WERI-Rb-1 (cell line): Measurements from ENCODE around the gene RPL12.

Experiments used
- DNase-seq: peaks from one replicate; pipeline ENCODE4 v3.0.0-alpha.2; 2020
- H3K27ac ChIP-seq: fragments of 250-450 bp; sonication (Bioruptor Pico); 2 replicates; pipeline ENCODE4 v1.5.1; 2020; ENCODE audit warnings: mild to moderate bottlenecking, moderate library complexity
- H3K27me3 ChIP-seq: fragments of 250-450 bp; sonication (Bioruptor Pico); 2 replicates; pipeline ENCODE4 v1.5.1; 2021; ENCODE audit warnings: mild to moderate bottlenecking, low read depth, moderate library complexity; ENCODE audit not compliant: insufficient read depth, severe bottlenecking
- H3K36me3 ChIP-seq: fragments of 250-450 bp; sonication (Bioruptor Pico); 2 replicates; pipeline ENCODE4 v1.5.1; 2020; ENCODE audit warnings: mild to moderate bottlenecking, moderate library complexity
- H3K4me3 ChIP-seq: 2 replicates; pipeline ENCODE4 v1.5.1; 2011; ENCODE audit warnings: low read depth, mild to moderate bottlenecking, control low read depth, low read length
- H3K9me3 ChIP-seq: fragments of 250-450 bp; sonication (Bioruptor Pico); 2 replicates; pipeline ENCODE4 v1.5.1; 2021; ENCODE audit warnings: mild to moderate bottlenecking, moderate library complexity; ENCODE audit not compliant: severe bottlenecking
- TF ChIP-seq, protein P1 (sequence below): IDR thresholded peaks from 2 replicates; pipeline ENCODE4 v1.5.1; 2011; ENCODE audit warnings: low read depth, mild to moderate bottlenecking, control low read depth, inconsistent platforms, low read length

The RPL12 gene

DNA sequence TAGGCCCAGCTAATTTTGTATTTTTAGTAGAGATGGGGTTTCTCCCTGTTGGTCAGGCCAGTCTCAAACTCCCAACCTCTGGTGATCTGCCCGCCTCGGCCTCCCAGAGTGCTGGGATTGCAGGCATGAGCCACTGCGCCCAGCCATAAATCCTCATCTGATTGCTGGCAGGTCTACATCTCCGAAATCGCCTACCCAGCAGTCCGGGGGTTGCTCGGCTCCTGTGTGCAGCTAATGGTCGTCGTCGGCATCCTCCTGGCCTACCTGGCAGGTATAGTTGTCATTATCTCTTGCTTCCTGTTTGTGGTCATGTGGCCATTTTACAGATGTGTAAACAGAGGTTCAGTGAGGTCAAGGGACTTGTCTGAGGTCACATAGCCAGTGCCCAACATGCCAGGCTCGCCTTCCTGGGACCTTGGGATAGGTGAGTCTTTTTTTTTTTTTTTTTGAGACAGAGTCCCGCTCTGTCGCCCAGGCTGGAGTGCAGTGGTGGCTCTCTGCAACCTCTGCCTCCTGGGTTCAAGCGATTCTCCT lies 51.4 kb downstream of the RPL12 start:
- Histone ChIP-seq H3K27ac (no peak overlapping the region), H3K27me3 (no peaks in the 10 kb centered on the region), H3K4me3 (no peak overlapping the region), H3K9me3 (no peaks in the 10 kb centered on the region), H3K36me3 (peaks cover 70% of the 10 kb centered on the region)
- DNase-seq: peak; percentile 5
- TF ChIP-seq, protein P1, sequence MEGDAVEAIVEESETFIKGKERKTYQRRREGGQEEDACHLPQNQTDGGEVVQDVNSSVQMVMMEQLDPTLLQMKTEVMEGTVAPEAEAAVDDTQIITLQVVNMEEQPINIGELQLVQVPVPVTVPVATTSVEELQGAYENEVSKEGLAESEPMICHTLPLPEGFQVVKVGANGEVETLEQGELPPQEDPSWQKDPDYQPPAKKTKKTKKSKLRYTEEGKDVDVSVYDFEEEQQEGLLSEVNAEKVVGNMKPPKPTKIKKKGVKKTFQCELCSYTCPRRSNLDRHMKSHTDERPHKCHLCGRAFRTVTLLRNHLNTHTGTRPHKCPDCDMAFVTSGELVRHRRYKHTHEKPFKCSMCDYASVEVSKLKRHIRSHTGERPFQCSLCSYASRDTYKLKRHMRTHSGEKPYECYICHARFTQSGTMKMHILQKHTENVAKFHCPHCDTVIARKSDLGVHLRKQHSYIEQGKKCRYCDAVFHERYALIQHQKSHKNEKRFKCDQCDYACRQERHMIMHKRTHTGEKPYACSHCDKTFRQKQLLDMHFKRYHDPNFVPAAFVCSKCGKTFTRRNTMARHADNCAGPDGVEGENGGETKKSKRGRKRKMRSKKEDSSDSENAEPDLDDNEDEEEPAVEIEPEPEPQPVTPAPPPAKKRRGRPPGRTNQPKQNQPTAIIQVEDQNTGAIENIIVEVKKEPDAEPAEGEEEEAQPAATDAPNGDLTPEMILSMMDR: no peak

- Histone ChIP-seq H3K27me3 (no peaks in the 10 kb centered on the region), H3K36me3 (peaks cover 60% of the 10 kb centered on the region), H3K27ac (peak overlapping the region; percentile 89), H3K9me3 (no peaks in the 10 kb centered on the region), H3K4me3 (peak overlapping the region; percentile 60)
- TF ChIP-seq, protein P1: 0 out of 2 replicates have a peak, but pooled peaks have one; percentile 10
- peak; percentile 22 for DNase-seq
Measured at GRCh38 chr9:127398715-127399400, 52.3 kb downstream of the RPL12 start.

DNA sequence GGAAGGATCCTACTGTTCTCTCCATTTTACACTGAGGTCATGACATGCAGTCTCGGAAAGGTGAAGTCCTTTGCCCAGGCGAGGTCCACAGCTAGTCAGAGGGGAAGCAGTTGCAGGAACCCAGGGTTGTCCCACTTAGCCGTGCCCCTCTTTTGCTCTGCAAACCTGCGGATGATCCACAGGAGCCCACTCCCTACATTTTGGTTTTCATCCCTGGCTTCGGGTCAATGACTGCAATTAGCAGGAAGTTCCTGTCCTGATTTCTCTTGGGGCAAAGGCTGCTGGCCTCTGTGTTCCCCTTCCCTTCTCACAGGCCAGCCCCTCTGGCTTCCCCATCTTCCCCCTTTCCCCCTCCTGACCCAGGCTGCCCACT lies 52.9 kb downstream of the RPL12 start:
- peak; percentile 5 for DNase-seq
- Histone ChIP-seq H3K27ac (peak overlapping the region; percentile 89), H3K27me3 (no peaks in the 10 kb centered on the region), H3K9me3 (no peaks in the 10 kb centered on the region), H3K36me3 (peaks cover 55% of the 10 kb centered on the region), H3K4me3 (peak overlapping the region; percentile 60)
- TF ChIP-seq, protein P1: no peak
